GM21786 (cell line): Measurements from ENCODE around the gene USP6.
"Not testable (repeated sequence)": the region's sequence is repeated elsewhere in the genome, so short reads cannot be mapped to it uniquely, and the experiment has no call there.

Experiments used
- ATAC-seq: cut with Tn5 transposase; IDR thresholded peaks from one replicate; pipeline ENCODE4 v1.9.1; 2021; ENCODE audit not compliant: unreplicated experiment

USP6 gene

GRCh38 chr17:5121186-5121841, 5.5 kb downstream of the USP6 start:
- ATAC-seq, result no peak

- ATAC-seq, result not testable (repeated sequence)
Observed at GRCh38 chr17:5122056-5122455, 6.2 kb downstream of the USP6 start.

- no peak for ATAC-seq
Observed at GRCh38 chr17:5122586-5123342, 6.9 kb downstream of the USP6 start.

GRCh38 chr17:5123343-5124124, 7.7 kb downstream of the USP6 start:
- ATAC-seq, result no peak

GRCh38 chr17:5124125-5124760, 8.4 kb downstream of the USP6 start:
- ATAC-seq, result not testable (repeated sequence)

GRCh38 chr17:5124896-5125295, 9.1 kb downstream of the USP6 start:
- ATAC-seq, result not testable (repeated sequence)

- no peak for ATAC-seq
Observed at GRCh38 chr17:5126719-5127488, 11.1 kb downstream of the USP6 start.

- no peak for ATAC-seq
Observed at GRCh38 chr17:5127910-5128309, 12.1 kb downstream of the USP6 start.

- not testable (repeated sequence) for ATAC-seq
Observed at GRCh38 chr17:5128387-5128786, 12.6 kb downstream of the USP6 start.

GRCh38 chr17:5128905-5129535, 13.2 kb downstream of the USP6 start:
- no peak for ATAC-seq

GRCh38 chr17:5129770-5130169, 13.9 kb downstream of the USP6 start:
- not testable (repeated sequence) for ATAC-seq

- not testable (repeated sequence) for ATAC-seq
Observed at GRCh38 chr17:5130261-5130660, 14.4 kb downstream of the USP6 start.

GRCh38 chr17:5130687-5131086, 14.9 kb downstream of the USP6 start:
- not testable (repeated sequence) for ATAC-seq

- ATAC-seq, result no peak
Observed at GRCh38 chr17:5131146-5131715, 15.4 kb downstream of the USP6 start.

GRCh38 chr17:5131799-5132502, 16.1 kb downstream of the USP6 start:
- not testable (repeated sequence) for ATAC-seq

- ATAC-seq, result not testable (repeated sequence)
Observed at GRCh38 chr17:5132503-5133225, 16.8 kb downstream of the USP6 start.

GRCh38 chr17:5133311-5133710, 17.5 kb downstream of the USP6 start:
- ATAC-seq, result no peak

GRCh38 chr17:5133961-5134360, 18.1 kb downstream of the USP6 start:
- not testable (repeated sequence) for ATAC-seq
